ENCODE data around the gene SMURF1. TPM values are rescaled to one million over a fixed set of nuclear protein-coding genes. Genes with fewer than 3 reads are reported as not detected.

Gene SMURF1
- polyA plus RNA-seq, 1 donor from 2014 or later, result 22.9 TPM

DNA sequence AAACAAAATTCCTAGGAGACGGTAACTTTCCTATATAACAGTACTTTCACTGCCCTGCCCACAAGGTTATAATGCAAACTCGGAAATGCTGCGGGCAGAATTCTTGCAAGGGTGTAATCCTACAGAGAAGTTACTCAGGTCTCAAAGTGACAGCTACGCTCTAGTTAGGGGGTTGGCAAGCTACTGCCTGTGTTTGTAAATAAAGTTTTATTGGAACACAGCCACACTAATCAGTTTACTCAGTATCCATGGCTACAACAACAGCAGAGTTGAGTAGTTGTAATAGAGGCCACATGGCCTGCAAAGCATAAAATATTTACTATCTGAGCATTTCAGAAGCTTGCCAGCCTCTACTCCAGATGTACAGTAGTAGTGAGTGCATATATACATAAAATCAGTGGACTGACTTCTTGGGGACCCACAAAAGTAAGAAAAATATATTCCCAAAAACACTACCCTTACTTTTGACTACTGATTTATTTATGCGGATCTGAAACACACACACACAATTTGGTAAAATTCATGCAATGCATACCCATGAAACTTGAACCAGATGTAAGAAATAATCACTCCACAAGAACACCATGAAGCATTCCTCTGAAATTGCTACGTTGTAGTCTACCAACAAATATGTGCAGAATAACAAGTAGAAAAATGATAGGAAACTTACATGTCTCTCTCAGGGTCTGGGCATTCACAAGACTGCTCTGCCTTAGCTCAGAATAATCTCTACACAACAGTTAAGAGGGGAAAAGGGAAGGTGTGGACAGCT is 53.0 kb downstream of the SMURF1 start:
- peaks cover 24% of the 10 kb centered on the region for H3K79me2 ChIP-seq (replicated peaks; ENCODE audit: insufficient read depth, low read length)
- no peak for TF ChIP-seq RAD21 (conservative IDR thresholded peaks at IDR 0.05)
- no peak for TF ChIP-seq TAF1 (IDR thresholded peaks at IDR 0.05; ENCODE audit: low read depth)
- TF ChIP-seq CTCF (IDR thresholded peaks at IDR 0.05; ENCODE audit: poor library complexity, severe bottlenecking), result no peak
- no peak for TF ChIP-seq MXI1 (conservative IDR thresholded peaks at IDR 0.05; ENCODE audit: poor library complexity, severe bottlenecking)
- no peak for TF ChIP-seq EZH2 (IDR thresholded peaks at IDR 0.05; ENCODE audit: borderline replicate concordance, insufficient read depth, low read length, poor library complexity, severe bottlenecking)
- TF ChIP-seq SMC3 (conservative IDR thresholded peaks at IDR 0.05; ENCODE audit: poor library complexity), result no peak
- no peak for TF ChIP-seq POLR2AphosphoS5 (IDR thresholded peaks at IDR 0.05)
- TF ChIP-seq, protein P1, sequence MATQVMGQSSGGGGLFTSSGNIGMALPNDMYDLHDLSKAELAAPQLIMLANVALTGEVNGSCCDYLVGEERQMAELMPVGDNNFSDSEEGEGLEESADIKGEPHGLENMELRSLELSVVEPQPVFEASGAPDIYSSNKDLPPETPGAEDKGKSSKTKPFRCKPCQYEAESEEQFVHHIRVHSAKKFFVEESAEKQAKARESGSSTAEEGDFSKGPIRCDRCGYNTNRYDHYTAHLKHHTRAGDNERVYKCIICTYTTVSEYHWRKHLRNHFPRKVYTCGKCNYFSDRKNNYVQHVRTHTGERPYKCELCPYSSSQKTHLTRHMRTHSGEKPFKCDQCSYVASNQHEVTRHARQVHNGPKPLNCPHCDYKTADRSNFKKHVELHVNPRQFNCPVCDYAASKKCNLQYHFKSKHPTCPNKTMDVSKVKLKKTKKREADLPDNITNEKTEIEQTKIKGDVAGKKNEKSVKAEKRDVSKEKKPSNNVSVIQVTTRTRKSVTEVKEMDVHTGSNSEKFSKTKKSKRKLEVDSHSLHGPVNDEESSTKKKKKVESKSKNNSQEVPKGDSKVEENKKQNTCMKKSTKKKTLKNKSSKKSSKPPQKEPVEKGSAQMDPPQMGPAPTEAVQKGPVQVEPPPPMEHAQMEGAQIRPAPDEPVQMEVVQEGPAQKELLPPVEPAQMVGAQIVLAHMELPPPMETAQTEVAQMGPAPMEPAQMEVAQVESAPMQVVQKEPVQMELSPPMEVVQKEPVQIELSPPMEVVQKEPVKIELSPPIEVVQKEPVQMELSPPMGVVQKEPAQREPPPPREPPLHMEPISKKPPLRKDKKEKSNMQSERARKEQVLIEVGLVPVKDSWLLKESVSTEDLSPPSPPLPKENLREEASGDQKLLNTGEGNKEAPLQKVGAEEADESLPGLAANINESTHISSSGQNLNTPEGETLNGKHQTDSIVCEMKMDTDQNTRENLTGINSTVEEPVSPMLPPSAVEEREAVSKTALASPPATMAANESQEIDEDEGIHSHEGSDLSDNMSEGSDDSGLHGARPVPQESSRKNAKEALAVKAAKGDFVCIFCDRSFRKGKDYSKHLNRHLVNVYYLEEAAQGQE (IDR thresholded peaks at IDR 0.05; ENCODE audit: borderline replicate concordance), result no peak
- TF ChIP-seq EP300 (conservative IDR thresholded peaks at IDR 0.05; ENCODE audit: poor library complexity, severe bottlenecking), result no peak
- no peak overlapping the region for H3K9ac ChIP-seq (ENCODE audit: low read length)
- H2AFZ ChIP-seq (ENCODE audit: low read depth, low read length), result no peak overlapping the region
- no peak overlapping the region for H3K27ac ChIP-seq (ENCODE audit: low read length)
- H3K36me3 ChIP-seq (ENCODE audit: insufficient read depth, low read length), result no peaks in the 10 kb centered on the region
- no peak overlapping the region for H3K4me3 ChIP-seq (ENCODE audit: low read length)
- no peaks in the 10 kb centered on the region for H3F3A ChIP-seq (ENCODE audit: insufficient read depth, low read length, poor library complexity, severe bottlenecking)
- no peaks in the 10 kb centered on the region for H4K20me1 ChIP-seq (ENCODE audit: insufficient read depth)
- no peaks in the 10 kb centered on the region for H3K27me3 ChIP-seq (ENCODE audit: insufficient read depth, low read depth, low read length)
- H3K9me2 ChIP-seq (ENCODE audit: insufficient read depth, low read length), result no peaks in the 10 kb centered on the region
- no peak overlapping the region for H3K4me2 ChIP-seq (ENCODE audit: low read length)
- H3K9me3 ChIP-seq (ENCODE audit: low read length), result peaks cover 3% of the 10 kb centered on the region

GRCh38 chr7:99089914-99090629 is 53.8 kb downstream of the SMURF1 start:
- Histone ChIP-seq H3K4me2 (ENCODE audit: low read length) (no peak overlapping the region), H3K9ac (ENCODE audit: low read length) (no peak overlapping the region), H3K27me3 (ENCODE audit: insufficient read depth, low read depth, low read length) (no peaks in the 10 kb centered on the region), H3K27ac (ENCODE audit: low read length) (no peak overlapping the region), H4K20me1 (ENCODE audit: insufficient read depth) (no peaks in the 10 kb centered on the region), H3K9me3 (ENCODE audit: low read length) (peaks cover 3% of the 10 kb centered on the region), H3K4me3 (ENCODE audit: low read length) (no peak overlapping the region), H3K79me2 (replicated peaks; ENCODE audit: insufficient read depth, low read length) (peaks cover 22% of the 10 kb centered on the region), H3K36me3 (ENCODE audit: insufficient read depth, low read length) (no peaks in the 10 kb centered on the region), H3K9me2 (ENCODE audit: insufficient read depth, low read length) (no peaks in the 10 kb centered on the region), H2AFZ (ENCODE audit: low read depth, low read length) (no peak overlapping the region), H3F3A (ENCODE audit: insufficient read depth, low read length, poor library complexity, severe bottlenecking) (no peaks in the 10 kb centered on the region)
- TF ChIP-seq EP300 (conservative IDR thresholded peaks at IDR 0.05; ENCODE audit: poor library complexity, severe bottlenecking) (no peak), EZH2 (IDR thresholded peaks at IDR 0.05; ENCODE audit: borderline replicate concordance, insufficient read depth, low read length, poor library complexity, severe bottlenecking) (no peak), CTCF (IDR thresholded peaks at IDR 0.05; ENCODE audit: poor library complexity, severe bottlenecking) (no peak), TAF1 (IDR thresholded peaks at IDR 0.05; ENCODE audit: low read depth) (no peak), RAD21 (conservative IDR thresholded peaks at IDR 0.05) (no peak), MXI1 (conservative IDR thresholded peaks at IDR 0.05; ENCODE audit: poor library complexity, severe bottlenecking) (no peak), POLR2AphosphoS5 (IDR thresholded peaks at IDR 0.05) (no peak), SMC3 (conservative IDR thresholded peaks at IDR 0.05; ENCODE audit: poor library complexity) (no peak)
- TF ChIP-seq, protein P1 (IDR thresholded peaks at IDR 0.05; ENCODE audit: borderline replicate concordance), result no peak
